Measurements from ENCODE around the gene TAOK3. TPM values are rescaled to one million over a fixed set of nuclear protein-coding genes. Genes with fewer than 3 reads are reported as not detected.
"Not testable (repeated sequence)": the region's sequence is repeated elsewhere in the genome, so short reads cannot be mapped to it uniquely, and the experiment has no call there.

The TAOK3 gene
- total RNA-seq, 2 experiments from 2014 or later, result 51.9 to 52.2 TPM

GRCh38 chr12:118358008-118358359, 14.7 kb downstream of the TAOK3 start:
- Mint-ChIP-seq H3K4me1 (peaks cover 48% of the 10 kb centered on the region), H3K36me3 (peaks cover 23% of the 10 kb centered on the region), H3K27me3 (no peaks in the 10 kb centered on the region), H3K4me3 (peak overlapping the region; percentile 85), H3K27ac (peak overlapping the region; percentile 97), H3K9me3 (peaks cover 6% of the 10 kb centered on the region)
- no peak for DNase-seq

- H3K4me1 Mint-ChIP-seq, result peaks cover 48% of the 10 kb centered on the region
- H3K36me3 Mint-ChIP-seq, result peaks cover 24% of the 10 kb centered on the region
- H3K9me3 Mint-ChIP-seq, result peaks cover 6% of the 10 kb centered on the region
- no peaks in the 10 kb centered on the region for H3K27me3 Mint-ChIP-seq
- H3K4me3 Mint-ChIP-seq, result peak overlapping the region; percentile 85
- peak overlapping the region; percentile 97 for H3K27ac Mint-ChIP-seq
- peak; percentile 56 for DNase-seq
These were observed 15.3 kb downstream of the TAOK3 start for GRCh38 chr12:118357257-118358007.

DNA sequence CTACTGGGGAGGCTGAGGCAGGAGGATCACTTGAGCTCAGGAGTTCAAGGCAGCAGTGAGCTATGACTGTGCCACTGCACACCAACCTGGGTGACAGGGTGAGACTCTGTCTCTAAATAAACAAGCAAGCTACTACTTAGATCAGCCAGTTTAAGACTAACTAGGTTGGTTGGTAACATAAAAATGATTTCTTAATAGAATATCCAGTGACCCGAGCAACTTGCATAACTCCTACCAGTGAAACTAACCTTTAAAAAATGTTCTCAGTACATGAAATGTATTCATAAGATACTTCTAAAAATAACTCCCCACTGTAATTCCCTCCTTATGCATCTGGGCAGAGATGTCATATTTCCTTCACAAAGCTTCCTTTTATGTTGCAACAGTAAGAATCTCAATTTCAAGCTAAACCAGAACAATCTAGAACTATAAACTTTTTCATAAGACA, 15.9 kb downstream of the TAOK3 start:
- peaks cover 6% of the 10 kb centered on the region for H3K9me3 Mint-ChIP-seq
- no peak for DNase-seq
- H3K27me3 Mint-ChIP-seq, result no peaks in the 10 kb centered on the region
- peaks cover 48% of the 10 kb centered on the region for H3K4me1 Mint-ChIP-seq
- H3K4me3 Mint-ChIP-seq, result peak overlapping the region; percentile 85
- H3K36me3 Mint-ChIP-seq, result peaks cover 24% of the 10 kb centered on the region
- peak overlapping the region; percentile 97 for H3K27ac Mint-ChIP-seq

DNA sequence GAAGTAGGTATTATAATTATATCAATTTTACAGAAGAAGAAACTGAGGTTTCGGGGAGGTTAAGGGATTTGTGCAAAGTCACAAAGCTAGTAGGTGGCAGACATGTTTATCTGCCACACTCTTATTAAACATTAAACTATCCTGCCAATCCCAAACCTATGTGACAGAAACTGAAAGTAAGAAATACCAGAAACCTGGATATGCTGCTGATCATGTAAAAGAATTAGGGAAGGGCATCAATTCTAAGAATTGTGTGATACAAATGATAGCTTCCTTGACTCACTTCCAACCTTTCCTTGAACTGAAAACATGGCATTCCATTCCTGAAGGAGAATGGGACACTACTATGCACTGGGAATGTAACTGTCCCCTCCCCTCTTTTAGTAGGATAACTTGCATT, 16.9 kb downstream of the TAOK3 start:
- Mint-ChIP-seq H3K4me3 (no peak overlapping the region), H3K4me1 (peaks cover 48% of the 10 kb centered on the region), H3K9me3 (peaks cover 6% of the 10 kb centered on the region), H3K27ac (no peak overlapping the region), H3K36me3 (peaks cover 24% of the 10 kb centered on the region), H3K27me3 (no peaks in the 10 kb centered on the region)
- no peak for DNase-seq

DNA sequence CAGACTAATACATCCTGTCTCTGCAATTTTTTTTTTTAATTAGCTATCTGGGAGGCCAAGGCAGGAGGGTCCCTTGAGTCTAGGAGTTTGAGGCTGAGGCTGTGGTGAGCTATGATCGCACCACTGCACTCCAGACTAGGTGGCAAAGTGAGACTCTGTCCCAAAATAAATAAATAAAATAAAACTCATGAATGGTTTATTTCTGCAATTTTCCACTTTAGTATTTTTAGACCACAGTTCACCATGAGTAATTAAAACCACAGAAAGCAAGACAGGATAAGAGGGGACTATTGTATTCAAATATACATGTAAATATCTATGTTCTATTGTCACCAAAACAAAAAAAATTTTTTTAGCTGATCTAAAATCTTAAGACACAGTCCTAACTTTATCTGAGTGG, 17.8 kb downstream of the TAOK3 start:
- Mint-ChIP-seq H3K27ac (peak overlapping the region; percentile 42), H3K9me3 (peaks cover 6% of the 10 kb centered on the region), H3K4me3 (no peak overlapping the region), H3K27me3 (no peaks in the 10 kb centered on the region), H3K36me3 (peaks cover 24% of the 10 kb centered on the region), H3K4me1 (peaks cover 49% of the 10 kb centered on the region)
- no peak for DNase-seq

GRCh38 chr12:118354503-118354902, 18.2 kb downstream of the TAOK3 start:
- H3K27ac Mint-ChIP-seq, H3K27me3 Mint-ChIP-seq, H3K9me3 Mint-ChIP-seq, H3K4me3 Mint-ChIP-seq, DNase-seq: not testable (repeated sequence)
- Mint-ChIP-seq H3K4me1 (peaks cover 46% of the 10 kb centered on the region), H3K36me3 (peaks cover 24% of the 10 kb centered on the region)

GRCh38 chr12:118353721-118354120, 19.0 kb downstream of the TAOK3 start:
- no peak overlapping the region for H3K27ac Mint-ChIP-seq
- H3K4me1 Mint-ChIP-seq, result peaks cover 48% of the 10 kb centered on the region
- no peak for DNase-seq

DNA sequence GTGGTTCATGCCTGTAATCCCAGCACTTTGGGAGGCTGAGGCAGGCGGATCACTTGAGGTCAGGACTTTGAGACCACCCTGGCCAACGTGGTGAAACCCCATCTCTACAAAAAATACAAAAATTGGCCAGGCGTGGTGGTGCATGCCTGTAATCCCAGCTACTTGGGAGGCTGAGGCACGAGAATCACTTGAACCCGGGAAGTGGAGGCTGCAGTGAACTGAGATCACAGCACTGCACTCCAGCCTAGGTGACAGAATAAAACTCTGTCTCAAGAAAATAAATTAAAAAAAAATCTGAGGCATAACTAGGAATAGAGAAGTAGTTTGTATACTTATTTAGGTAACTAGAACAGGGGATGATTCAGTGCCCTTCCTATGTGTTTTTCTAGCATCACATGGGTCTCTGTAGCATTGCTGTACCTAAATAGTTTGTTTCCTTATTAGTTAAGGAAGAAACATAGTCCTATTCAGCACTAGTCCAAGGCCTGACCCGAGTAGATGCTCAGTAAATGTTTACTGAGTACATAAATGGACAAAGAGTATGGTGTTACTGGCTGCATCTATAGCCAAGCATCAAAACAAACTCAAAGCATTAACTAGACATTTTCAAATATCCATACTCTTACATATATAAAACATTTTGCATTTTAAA, 21.7 kb downstream of the TAOK3 start:
- H3K27ac Mint-ChIP-seq, result no peak overlapping the region
- H3K36me3 Mint-ChIP-seq, result peaks cover 28% of the 10 kb centered on the region

More at GRCh38 chr12:118353721-118354120, 19.0 kb downstream of the TAOK3 start:
- H3K4me3 Mint-ChIP-seq, result no peak overlapping the region
- peaks cover 24% of the 10 kb centered on the region for H3K36me3 Mint-ChIP-seq
- peaks cover 6% of the 10 kb centered on the region for H3K9me3 Mint-ChIP-seq
- no peaks in the 10 kb centered on the region for H3K27me3 Mint-ChIP-seq

DNA sequence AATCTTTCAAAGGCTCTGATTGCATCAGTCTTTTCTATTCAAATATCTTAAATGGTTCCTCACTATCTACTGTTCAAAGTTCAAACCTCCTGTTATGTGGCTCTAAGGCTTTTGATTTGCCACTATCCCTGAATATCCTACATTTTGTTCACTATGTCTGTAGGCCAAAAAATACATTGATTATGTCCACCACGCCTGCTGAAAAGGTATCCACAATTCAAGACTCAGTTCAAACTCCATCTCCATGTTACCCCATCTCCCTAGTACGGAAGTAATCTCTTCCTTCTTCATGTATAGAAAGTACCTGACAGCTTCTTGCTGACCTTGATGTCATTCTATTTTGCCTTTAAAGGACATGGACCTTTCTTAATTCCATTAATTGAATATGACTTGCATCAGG, 24.8 kb downstream of the TAOK3 start:
- no peak for DNase-seq
- peaks cover 8% of the 10 kb centered on the region for H3K36me3 Mint-ChIP-seq
- no peaks in the 10 kb centered on the region for H3K9me3 Mint-ChIP-seq
- no peak overlapping the region for H3K4me3 Mint-ChIP-seq
- H3K27me3 Mint-ChIP-seq, result no peaks in the 10 kb centered on the region
- no peak overlapping the region for H3K27ac Mint-ChIP-seq
- H3K4me1 Mint-ChIP-seq, result peaks cover 34% of the 10 kb centered on the region

More for the DNA sequence above, 21.7 kb downstream of the TAOK3 start:
- peaks cover 6% of the 10 kb centered on the region for H3K9me3 Mint-ChIP-seq
- peaks cover 47% of the 10 kb centered on the region for H3K4me1 Mint-ChIP-seq
- no peak for DNase-seq
- H3K4me3 Mint-ChIP-seq, result no peak overlapping the region
- H3K27me3 Mint-ChIP-seq, result no peaks in the 10 kb centered on the region

GRCh38 chr12:118346895-118347294, 25.8 kb downstream of the TAOK3 start:
- no peaks in the 10 kb centered on the region for H3K9me3 Mint-ChIP-seq
- no peak overlapping the region for H3K4me3 Mint-ChIP-seq
- H3K27ac Mint-ChIP-seq, result no peak overlapping the region
- H3K27me3 Mint-ChIP-seq, result no peaks in the 10 kb centered on the region
- no peak for DNase-seq
- H3K4me1 Mint-ChIP-seq, result peaks cover 36% of the 10 kb centered on the region
- H3K36me3 Mint-ChIP-seq, result peaks cover 9% of the 10 kb centered on the region

- no peak overlapping the region for H3K4me3 Mint-ChIP-seq
- peaks cover 35% of the 10 kb centered on the region for H3K4me1 Mint-ChIP-seq
- H3K27ac Mint-ChIP-seq, result no peak overlapping the region
- no peaks in the 10 kb centered on the region for H3K27me3 Mint-ChIP-seq
- no peaks in the 10 kb centered on the region for H3K9me3 Mint-ChIP-seq
- DNase-seq, result no peak
- peaks cover 10% of the 10 kb centered on the region for H3K36me3 Mint-ChIP-seq
These were observed 27.4 kb downstream of the TAOK3 start for GRCh38 chr12:118345355-118345754.

DNA sequence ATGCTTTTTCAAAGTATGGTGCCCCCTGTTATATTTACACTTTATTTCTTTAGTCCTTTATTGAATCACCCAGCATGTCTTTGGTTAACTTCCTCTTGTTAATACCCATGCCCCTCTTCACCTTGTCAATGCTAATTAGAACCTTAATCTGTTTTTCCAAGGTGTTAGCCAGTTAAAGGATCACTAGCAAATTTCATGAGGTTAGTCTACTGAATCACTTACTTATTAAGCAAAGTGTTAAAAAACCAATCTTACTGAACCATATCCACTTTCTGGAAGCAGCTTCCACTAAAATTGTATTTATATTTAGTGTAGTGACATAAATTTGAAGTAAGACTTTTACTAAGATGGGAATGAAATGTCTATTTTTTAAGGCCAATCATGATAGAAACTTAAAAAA, 27.9 kb downstream of the TAOK3 start:
- no peaks in the 10 kb centered on the region for H3K27me3 Mint-ChIP-seq
- no peak overlapping the region for H3K4me3 Mint-ChIP-seq
- no peak for DNase-seq
- peaks cover 11% of the 10 kb centered on the region for H3K36me3 Mint-ChIP-seq
- no peaks in the 10 kb centered on the region for H3K9me3 Mint-ChIP-seq
- H3K4me1 Mint-ChIP-seq, result peaks cover 30% of the 10 kb centered on the region
- no peak overlapping the region for H3K27ac Mint-ChIP-seq

DNA sequence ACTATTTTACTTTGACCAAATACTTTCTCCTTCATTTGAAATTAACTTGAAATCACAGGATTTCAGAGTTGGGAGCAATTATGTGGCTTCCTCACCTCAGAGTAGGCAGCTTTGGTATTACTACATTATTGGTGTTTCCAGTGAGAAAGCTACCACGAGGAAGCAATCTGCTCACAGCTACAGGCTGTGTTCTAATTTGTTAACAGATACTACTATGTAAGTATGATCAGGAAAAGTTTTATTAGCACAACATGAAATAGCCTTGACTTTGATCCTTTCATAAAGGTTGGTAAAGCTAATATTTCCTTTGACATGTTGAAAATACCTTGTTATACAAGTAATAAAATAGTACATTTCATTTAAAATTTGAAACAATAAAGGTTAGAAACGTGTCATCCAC, 30.6 kb downstream of the TAOK3 start:
- H3K9me3 Mint-ChIP-seq, result no peaks in the 10 kb centered on the region
- H3K4me3 Mint-ChIP-seq, result no peak overlapping the region
- no peaks in the 10 kb centered on the region for H3K27me3 Mint-ChIP-seq
- H3K4me1 Mint-ChIP-seq, result peaks cover 22% of the 10 kb centered on the region
- no peak for DNase-seq
- H3K36me3 Mint-ChIP-seq, result peaks cover 20% of the 10 kb centered on the region
- H3K27ac Mint-ChIP-seq, result no peak overlapping the region

GRCh38 chr12:118337194-118337838, 35.4 kb downstream of the TAOK3 start:
- Mint-ChIP-seq H3K4me1 (peaks cover 25% of the 10 kb centered on the region), H3K4me3 (no peak overlapping the region), H3K27ac (no peak overlapping the region), H3K36me3 (peaks cover 38% of the 10 kb centered on the region), H3K9me3 (peaks cover 1% of the 10 kb centered on the region), H3K27me3 (no peaks in the 10 kb centered on the region)
- DNase-seq, result no peak

GRCh38 chr12:118336123-118336522, 36.6 kb downstream of the TAOK3 start:
- H3K4me3 Mint-ChIP-seq, result no peak overlapping the region
- H3K9me3 Mint-ChIP-seq, result peaks cover 1% of the 10 kb centered on the region
- H3K36me3 Mint-ChIP-seq, result peaks cover 36% of the 10 kb centered on the region
- H3K4me1 Mint-ChIP-seq, result peaks cover 25% of the 10 kb centered on the region
- H3K27me3 Mint-ChIP-seq, result no peaks in the 10 kb centered on the region
- DNase-seq, result no peak
- no peak overlapping the region for H3K27ac Mint-ChIP-seq

All from activated naive CD8-positive, alpha-beta T cell treated with anti-CD3 and anti-CD28 coated beads for 36 hours (primary cell).